ENCODE results near the gene GRAMD1A.
"Not testable (repeated sequence)": the region's sequence is repeated elsewhere in the genome, so short reads cannot be mapped to it uniquely, and the experiment has no call there.

GRAMD1A gene

DNA sequence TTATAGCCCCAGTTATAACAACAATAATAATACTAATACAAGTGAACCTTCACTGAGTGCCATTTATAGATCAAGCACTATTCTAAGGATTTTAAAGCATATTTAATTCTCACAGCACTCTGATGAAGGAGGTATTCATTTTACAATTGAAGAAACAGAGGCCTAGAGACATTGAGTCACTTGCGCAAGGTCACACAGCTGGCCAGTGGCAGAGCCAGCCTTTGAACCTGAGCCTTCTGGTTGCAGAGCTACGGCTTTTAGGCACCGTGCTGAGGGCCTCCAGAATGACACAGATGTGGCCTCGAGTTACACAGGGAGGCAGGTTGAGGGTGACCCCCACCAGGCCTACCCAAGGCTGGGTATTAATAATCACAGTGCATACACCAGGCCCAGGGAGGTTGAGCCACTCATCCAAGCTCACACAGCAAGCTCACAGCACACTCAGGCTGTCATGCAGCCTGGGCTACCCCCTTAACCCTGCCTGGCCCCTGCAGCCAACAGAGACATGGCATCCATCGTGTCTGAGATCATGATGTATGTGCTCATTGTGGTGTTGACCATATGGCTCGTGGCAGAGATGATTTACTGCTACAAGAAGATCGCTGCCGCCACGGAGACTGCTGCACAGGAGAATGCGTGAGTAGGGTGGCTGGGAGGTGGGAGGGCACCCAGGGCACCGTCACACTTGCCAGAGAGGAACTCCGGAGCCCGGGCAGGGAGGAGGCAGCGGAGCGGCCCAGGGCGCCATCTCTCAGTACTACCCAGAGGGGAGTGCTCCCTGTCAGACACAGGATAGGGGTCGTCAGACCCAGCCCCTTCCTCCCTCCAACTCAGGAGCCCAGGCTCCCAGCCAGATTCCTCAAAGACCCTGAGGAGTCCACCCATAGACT lies 38.7 kb downstream of the GRAMD1A start:
- no peak for DNase-seq (ENCODE audit: low read depth)

DNA sequence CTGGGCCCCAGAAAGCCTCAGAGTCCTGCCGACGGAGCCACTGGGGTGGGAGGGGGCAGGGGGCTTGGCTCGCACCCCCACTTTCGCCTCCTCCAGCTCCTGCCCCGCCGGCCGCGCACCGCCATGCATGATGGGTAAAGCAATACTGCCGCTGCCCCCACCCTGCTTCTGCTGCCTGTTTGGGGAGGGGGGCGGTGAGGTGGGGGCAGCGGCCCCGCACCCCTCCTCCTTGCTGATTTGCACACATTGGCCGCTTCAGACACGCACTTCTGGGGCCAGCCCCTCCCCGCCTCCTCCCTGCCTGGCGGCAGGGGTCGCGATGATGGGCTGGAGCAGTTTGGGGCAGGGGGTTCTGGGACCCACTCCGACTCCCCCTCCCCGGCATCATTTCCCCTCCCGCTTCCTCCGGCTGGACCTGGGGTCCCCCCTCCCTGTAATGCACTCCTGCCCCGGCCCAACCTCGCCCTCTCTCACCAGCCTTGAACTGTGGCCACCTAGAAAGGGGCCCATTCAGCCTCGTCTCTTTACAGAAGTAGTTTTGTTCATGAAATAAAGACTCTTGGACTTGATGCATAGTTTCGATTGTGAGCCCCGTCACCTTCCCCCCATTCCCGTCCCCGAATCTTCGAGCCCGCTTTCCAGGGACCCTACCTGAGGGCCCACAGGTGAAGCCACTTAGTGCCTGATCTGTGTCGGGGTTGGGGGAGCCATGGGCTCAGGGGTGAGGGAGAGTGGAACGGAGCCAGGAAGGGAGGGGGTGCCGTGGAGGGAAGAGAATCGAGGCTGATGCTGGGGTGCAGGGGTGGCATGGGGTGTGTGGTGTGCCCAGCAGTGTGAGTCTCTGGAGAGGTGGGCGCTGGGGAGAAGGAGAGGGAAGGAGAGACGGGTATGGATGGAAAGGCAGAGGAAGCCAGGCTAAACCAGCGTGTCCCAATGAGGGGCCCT lies 40.0 kb downstream of the GRAMD1A start:
- DNase-seq (ENCODE audit: low read depth) = no peak

DNA sequence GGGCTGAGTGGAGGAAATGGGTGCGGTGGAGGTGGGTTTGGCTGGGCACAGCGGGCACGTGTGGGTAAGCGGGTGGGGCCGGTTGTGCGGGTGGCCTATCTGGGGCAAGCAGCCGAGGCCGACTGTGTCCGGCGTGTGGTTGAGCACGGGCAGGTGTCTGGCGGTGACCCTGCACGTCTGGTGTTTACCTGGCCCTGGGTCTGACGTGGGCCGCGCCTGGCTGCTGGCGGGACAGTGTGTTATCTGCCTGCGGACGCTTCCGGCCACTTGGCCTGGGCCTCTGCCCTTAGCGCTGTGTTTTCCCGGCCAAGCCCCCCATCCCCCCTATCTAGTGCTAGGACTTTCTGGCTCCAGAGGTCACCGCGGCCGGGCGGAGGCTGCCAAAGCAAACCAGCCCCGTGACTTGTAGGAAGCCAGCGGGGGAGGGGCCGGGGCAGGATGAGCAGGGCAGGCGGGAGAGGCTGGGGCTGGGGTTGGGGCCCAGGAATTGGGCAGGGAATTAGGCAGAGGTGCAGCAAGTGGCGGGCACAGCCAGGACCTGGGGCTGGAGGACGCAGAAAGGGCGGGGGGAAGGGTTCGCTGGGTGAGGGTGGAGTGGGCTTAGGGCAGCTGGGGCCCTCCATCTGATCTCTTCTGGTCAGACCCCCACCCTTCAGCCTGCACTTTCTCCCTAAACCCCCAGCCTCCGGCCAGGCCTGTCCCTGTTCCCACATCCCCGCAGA lies 40.9 kb downstream of the GRAMD1A start:
- DNase-seq (ENCODE audit: low read depth) = peak; percentile 23

DNA sequence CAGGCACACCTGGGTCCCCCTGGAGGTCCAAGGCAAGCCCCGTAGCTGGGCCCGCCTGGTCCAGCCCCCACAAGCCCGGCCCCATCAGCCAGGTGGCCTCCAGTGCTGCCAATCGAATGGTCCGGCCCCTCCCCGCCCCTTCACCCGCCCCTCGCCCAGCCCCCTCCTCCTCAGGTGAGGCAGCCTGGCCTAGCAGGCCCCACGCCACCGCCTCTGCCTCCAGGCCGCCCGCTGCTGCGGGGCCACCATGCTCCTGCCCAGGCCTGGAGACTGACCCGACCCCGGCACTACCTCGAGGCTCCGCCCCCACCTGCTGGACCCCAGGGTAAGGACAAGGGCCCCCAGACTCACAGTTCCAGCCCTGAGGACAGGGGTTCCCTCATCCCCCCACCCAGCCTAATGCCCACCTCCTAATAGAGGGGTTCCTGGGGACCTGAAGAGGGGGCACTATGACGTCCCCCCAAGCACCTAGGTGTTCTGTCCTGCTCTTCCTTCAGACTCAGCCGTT lies 41.5 kb downstream of the GRAMD1A start, which contains the start of gene HPN:
TSS of gene HPN (plus strand) at position 174 of the 508 bp plus-strand sequence. CDS start 786 bp downstream, outside the sequence.
- DNase-seq (ENCODE audit: low read depth) = no peak

DNA sequence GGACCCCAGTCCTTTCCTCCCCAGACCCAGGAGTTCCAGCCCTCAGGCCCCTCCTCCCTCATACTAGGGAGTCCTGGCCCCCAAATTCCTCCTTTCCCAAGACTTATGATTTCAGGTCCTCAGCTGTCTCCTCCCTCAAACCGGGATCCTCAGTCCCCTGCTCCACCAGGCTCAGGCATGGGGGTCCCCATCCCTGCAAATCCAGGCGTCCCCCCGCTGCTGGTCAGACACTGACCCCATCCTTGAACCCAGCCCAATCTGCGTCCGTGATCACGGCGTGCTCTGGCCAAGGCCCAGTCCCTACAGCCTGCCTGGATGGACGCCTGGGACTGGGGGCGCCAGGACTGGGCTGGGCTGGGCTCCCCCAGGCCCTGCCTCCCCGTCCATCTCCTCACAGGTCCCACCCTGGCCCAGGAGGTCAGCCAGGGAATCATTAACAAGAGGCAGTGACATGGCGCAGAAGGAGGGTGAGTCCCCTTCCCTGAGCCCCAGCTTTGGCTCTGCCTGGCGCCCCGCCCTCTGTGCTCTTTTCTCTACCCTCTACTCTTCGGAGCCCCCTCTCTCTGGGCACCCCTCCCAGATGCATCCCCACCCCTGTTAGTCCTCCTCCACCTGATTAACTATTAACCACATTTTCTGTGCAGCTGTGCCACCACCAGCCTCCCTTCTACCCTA lies 42.1 kb downstream of the GRAMD1A start:
- no peak for DNase-seq (ENCODE audit: low read depth)

DNA sequence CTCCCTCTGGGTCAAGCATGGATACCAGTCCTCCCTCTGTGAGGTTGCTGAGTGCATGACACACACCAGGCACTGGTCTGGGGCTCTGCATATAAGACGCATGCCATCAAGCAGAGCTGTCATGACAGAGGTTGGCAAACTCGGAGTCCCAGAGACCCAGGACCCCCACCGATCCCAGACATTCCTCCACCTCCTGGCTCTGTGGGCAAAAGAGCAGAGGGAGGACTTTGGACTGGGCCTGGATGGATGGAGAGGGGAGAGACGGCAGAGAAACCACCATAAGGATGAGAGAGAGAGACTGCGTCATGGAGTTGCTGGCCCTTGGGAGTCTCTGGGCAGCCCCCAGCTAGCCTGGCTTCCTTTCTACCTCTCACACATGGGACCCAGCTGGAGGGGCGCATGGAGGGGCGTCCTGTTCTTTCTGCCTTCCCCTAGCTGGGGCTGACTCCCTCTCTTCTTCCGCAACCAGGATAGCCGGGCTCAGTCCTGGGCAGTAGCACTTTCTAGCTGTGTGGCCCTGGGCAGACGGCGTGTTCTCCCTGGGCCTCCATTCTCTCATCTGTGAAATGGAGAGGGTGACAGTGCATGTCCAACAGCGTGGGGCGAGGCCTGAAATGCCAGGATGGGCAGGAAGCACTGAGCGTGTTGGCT lies 43.0 kb downstream of the GRAMD1A start:
- no peak for DNase-seq (ENCODE audit: low read depth)

DNA sequence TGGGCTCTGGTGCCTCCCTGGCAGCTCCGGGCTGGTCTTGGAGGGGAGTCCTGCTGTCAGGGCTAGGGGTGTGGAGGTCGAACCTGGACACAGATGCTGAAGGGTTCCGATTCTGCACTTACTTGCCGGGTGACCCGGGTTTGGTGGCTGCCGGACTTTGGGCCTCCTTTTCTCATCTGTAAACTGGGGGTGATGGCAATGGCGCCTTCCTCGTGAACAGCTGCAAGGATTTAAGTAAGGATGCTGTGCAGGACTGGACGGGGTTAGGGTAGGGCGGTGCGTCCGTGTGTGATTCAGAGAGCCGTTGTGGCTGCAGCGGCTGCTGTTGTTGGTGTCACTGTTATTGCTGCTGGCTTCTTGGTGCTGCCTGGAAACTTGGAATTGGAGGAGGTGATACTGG lies 43.8 kb downstream of the GRAMD1A start:
- no peak for DNase-seq (ENCODE audit: low read depth)

DNA sequence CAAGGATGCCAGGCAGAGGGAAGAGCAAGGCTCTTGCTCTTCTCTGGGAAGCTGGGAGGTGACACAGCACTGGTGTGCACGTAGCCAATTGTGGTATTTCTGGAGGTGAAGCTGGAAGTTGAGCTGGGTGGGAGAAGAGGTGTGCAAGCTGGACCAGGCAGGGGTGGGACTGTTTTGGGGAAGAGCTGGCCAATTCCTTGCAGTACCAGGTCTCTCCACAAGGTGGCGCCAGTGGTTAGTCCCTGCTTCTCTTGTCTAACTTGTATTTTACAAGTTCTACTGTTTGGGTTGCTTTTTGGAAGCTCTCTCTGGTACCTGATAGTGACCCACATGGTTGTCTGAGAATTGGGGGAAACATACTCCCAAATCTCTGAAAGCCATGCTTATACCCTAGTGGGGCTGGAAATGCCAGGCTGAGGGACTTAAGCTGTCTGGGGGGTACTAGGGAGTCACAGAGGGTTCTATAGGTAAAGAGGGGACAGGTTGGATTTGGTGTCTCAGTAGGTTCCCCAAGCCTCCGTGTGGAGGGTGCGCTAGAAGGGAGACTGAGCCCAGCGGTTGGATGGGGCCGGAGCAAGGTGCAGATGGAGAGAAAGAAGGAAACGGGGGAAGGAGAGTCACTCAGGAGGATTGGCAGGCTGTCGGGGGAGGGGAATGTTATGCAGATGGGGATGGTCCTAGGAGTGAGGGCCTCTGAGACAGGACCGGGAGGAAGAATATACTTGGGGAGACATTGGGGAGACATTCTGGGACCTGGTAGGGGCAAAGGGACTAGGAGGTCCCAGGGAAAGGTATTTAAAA lies 44.4 kb downstream of the GRAMD1A start:
- DNase-seq (ENCODE audit: low read depth) = peak; percentile 25

DNA sequence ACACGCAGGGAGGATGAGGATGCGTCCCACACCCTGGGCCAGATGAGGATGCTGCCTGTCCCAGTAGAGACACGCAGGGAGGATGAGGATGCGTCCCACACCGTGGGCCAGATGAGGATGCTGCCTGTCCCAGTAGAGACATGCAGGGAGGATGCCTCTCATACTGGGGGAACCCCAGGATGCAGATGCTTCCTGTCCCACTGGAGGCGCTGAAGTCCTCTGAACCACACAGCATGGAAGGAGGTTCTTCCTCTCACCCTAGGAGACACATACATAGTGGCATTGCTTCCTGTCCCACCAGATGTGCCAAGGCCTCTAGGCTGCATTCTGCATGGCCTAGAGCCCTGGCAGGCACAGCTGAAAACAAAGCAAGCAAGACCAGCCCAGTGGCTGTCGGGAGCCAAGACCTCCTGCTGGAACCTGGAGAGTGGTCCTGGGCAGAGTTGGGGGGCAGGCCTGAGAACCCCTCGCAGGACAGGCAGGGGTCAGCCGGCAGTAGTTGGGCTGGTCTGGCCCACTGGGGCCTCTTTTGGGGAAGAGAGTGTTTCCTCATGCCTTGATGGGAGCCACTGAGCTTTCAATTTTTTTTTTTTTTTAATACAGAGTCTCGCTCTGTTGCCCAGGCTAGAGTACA lies 45.7 kb downstream of the GRAMD1A start:
- peak; percentile 40 for DNase-seq (ENCODE audit: low read depth)

DNA sequence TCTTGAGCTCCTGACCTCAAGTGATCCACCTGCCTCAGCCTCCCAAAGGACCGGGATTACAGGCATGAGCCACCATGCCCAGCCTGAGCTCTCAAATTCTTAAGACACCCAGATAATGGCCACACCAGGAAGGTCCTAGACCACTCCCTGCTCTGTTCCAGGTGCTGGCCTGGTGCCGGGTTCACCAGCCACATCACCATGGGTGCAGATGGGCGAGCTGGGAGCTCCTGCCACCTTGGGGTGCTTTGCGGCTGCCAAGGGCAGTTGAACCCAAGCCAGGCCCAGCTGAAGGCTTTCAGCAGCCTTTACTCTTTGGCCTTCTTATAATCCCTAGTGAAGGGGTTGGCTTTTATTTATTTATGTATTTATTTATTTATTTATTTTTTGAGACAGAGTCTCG lies 46.3 kb downstream of the GRAMD1A start:
- no peak for DNase-seq (ENCODE audit: low read depth)

DNA sequence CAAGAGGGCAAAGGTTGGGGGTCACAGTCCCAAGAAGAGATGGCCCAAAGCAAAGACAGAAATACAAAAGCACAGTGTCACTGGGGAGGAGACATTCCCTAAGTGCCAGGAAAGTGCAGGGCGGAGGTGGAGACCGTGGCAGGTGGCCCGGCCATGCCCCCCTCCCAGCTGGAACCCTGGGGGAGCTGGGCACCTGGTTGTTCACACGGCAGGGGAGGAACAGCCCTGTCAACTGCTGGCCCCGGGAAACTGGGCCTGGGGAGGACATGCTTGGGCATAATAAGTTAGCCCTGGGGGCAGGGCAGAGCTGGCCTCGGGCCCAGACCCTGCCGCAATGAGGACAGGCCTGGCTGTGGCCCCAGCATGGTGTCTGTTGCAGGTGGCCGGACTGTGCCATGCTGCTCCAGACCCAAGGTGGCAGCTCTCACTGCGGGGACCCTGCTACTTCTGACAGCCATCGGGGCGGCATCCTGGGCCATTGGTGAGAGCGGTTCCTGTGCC lies 48.8 kb downstream of the GRAMD1A start:
- DNase-seq (ENCODE audit: low read depth) = no peak

DNA sequence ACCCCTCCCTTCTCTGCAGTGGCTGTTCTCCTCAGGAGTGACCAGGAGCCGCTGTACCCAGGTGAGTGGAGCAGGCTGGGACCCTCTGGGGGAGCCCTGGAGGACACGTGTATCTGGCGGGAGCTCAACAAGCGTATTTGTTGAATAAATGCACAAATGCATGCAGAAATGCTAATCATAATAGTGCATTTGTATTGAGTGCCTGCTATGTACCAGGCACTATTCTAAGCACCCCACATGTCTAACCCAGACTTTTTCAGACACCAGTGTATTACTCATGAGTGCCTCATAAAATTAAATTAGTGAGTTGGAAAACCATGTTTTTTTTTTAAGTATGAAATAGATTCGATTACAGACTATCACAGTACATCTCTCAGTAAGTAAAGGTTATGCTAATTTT lies 49.3 kb downstream of the GRAMD1A start:
- DNase-seq (ENCODE audit: low read depth) = no peak

DNA sequence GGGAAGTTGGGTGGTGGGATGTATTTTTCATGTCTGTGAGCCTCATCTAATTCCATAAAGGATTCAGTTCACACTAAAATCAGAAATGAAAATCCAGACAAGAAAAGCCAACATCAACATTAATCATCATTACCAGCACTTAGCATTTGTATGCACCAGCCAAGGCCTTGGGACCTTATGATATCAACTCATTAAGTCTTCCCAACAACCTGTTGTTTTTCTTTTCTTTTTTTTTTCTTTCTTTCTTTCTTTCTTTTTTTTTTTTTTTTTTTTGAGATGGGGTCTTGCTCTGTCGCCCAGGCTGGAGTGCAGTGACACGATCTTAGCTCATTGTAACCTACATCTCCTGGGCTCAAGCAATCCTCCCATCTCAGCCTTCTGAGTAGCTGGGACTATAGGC lies 50.5 kb downstream of the GRAMD1A start:
- DNase-seq (ENCODE audit: low read depth) = not testable (repeated sequence)

DNA sequence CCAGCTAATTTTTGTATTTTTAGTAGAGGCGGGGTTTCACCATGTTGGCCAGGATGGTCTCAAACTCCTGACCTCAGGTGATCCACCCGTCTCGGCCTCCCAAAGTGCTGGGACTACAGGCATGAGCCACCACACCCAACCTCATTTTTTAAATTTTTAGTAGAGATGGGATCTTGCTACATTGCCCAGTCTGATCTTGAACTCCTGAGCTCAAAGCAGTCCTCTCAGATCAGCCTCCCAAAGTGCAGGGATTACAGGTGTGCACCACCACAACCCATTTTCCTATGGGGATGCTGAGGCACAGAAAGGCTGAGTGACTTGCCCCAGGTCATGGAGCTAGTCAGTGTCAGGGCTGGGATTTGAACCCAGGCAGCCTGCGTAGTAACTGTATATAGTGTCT lies 51.1 kb downstream of the GRAMD1A start:
- DNase-seq (ENCODE audit: low read depth) = not testable (repeated sequence)

DNA sequence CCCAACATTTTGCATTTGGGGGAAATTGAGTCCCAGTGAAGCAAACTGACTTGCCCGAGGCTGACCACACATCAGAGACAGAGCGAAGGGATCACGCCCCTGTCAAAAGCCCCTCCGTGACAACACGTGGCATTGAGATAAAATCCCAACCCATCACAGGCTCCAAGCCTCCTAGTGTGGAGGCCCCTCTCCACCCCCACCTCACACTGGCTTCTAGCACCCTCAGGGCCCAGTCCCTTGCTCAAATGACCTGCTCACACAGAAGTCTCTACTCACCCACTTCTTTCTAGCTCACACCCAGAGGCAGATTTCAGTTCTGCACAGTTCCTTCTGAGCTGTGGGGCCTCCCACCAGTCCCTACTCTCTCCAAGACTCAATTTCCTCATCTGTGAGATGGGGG lies 51.7 kb downstream of the GRAMD1A start:
- no peak for DNase-seq (ENCODE audit: low read depth)

DNA sequence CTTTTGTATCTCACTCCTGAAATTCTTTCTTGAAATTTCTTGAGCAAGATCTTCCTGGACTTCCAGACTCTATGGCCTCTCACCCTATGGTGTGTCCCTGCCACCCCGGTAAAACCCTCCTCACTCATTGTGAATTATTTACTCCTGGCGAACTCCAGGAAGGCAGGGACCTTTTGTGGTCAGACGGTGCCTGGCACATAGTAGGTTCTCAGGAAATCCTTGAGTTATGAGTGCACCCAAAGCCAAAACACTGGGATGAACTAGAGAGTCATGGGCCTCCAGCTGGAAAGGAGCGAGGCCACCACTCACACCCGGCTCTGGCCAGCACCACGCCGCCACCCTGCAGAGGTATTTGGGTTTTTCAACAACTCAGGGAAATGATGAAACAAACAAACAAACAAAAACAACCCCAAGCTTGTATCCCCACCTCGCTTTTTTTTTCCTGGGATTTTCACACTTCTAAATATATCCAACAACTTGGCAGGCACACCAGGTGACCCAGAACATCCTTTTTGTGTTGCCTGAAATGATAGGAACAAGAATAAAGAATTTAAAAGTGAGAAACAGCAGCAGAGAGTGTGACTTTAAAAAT lies 52.6 kb downstream of the GRAMD1A start:
- DNase-seq (ENCODE audit: low read depth) = no peak

DNA sequence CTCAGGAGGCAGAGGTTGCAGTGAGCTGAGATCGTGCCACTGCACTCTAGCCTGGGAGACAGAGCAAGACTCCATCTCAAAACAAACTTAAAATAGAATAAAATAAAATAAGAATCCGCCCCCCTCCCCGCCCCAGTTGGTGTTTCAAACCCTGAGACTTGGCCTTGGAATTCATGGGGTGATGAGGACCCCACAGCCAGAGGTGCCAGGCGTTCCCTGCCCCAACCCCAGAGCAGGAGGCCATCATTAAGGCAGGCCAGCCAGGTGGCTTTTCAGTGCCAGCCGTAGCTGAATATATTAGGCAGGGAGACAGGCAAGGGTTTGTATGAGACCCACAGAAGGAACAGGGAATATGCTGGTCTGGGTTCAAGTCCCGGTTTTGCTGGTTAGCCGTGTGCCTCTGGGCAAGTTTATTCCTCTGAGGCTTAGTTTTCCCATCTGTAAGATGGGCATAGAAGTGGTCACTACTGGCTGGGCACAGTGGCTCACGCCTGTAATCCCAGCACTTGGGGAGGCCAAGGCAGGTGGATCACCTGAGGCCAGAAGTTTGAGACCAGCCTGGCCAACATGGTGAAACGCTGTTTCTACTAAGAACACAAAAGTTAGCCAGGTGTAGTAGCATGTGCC lies 53.7 kb downstream of the GRAMD1A start:
- no peak for DNase-seq (ENCODE audit: low read depth)

DNA sequence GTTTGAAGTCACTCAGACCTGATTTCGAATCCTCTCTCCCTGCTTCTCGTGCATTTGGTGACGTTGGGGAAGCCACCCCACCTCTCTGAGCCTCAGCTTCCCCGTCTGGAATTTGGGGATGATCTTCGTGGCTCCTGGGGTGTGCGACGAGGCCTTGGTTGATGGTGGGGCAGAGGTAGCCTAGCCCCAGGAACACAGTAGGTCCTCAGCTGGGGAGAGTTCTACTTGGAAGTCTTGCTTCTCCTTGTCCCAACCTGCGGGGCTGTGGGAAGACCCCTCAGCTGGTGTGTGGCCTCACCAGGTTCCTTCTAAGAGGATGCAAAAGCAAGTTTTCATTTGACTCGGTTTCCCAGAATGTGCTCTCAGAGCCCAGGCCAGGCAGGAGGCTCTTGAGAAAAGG lies 54.5 kb downstream of the GRAMD1A start:
- no peak for DNase-seq (ENCODE audit: low read depth)
